Osteocyte (in vitro differentiated cells): Measurements from ENCODE around the gene NALCN. TPM values are rescaled to one million over a fixed set of nuclear protein-coding genes. Genes with fewer than 3 reads are reported as not detected.
A peak's percentile ranks its signal among the peaks of the same experiment; 100 is the strongest.

Experiments
- DNase-seq: peaks from one replicate; pipeline ENCODE4 v3.0.0; 2021; ENCODE audit warnings: mixed read lengths; ENCODE audit not compliant: unreplicated experiment; ENCODE audit errors: extremely low spot score
- H3K27ac Mint-ChIP-seq: one replicate; pipeline ENCODE4 v1.8.0; 2021; ENCODE audit warnings: mild to moderate bottlenecking, mixed read lengths; ENCODE audit not compliant: unreplicated experiment
- H3K27me3 Mint-ChIP-seq: one replicate; pipeline ENCODE4 v1.8.0; 2021; ENCODE audit warnings: mixed read lengths; ENCODE audit not compliant: unreplicated experiment
- H3K36me3 Mint-ChIP-seq: one replicate; pipeline ENCODE4 v1.8.0; 2021; ENCODE audit warnings: mixed read lengths; ENCODE audit not compliant: unreplicated experiment
- H3K4me1 Mint-ChIP-seq: one replicate; pipeline ENCODE4 v1.8.0; 2021; ENCODE audit warnings: mixed read lengths; ENCODE audit not compliant: unreplicated experiment
- H3K4me3 Mint-ChIP-seq: one replicate; pipeline ENCODE4 v1.8.0; 2021; ENCODE audit warnings: mild to moderate bottlenecking, moderate library complexity, mixed read lengths; ENCODE audit not compliant: unreplicated experiment
- H3K9me3 Mint-ChIP-seq: one replicate; pipeline ENCODE4 v1.8.0; 2021; ENCODE audit warnings: mixed read lengths; ENCODE audit not compliant: unreplicated experiment
- total RNA-seq: library from RNA; stranded (reverse); gene quantifications from 2 replicates; pipeline ENCODE4 v1.2.1, GENCODE V29; 2021
- TF ChIP-seq, protein P1 (sequence below): fragments of 200-600 bp; sonication (generic); IDR thresholded peaks from 2 replicates; pipeline ENCODE4 v1.5.0; 2021; ENCODE audit warnings: antibody characterized with exemption, mild to moderate bottlenecking, moderate library complexity

The NALCN gene
- total RNA-seq, 1 donor from 2014 or later: 58.8 TPM

DNA sequence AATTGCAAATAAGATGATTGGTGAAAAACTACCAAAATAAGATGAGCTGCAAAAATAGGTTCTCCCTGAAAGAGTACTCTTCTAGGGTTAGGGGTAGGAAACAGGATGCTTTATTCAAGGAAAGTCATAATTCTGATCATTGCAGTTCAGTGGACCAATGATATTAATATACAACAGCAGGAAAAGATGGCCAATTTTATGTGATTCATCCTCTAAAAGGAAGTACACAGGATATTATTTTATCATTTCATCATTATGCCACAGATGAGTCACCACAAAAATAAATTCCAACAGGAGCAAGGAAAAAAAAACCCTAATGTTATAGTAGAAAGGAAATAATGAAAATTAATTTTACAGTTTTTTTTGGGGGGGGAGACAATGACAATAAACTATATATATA is 205.0 kb downstream of the NALCN start:
- no peak for DNase-seq
- Mint-ChIP-seq H3K27me3 (no peaks in the 10 kb centered on the region), H3K36me3 (peaks cover 31% of the 10 kb centered on the region), H3K4me3 (no peak overlapping the region), H3K9me3 (no peaks in the 10 kb centered on the region), H3K27ac (peak overlapping the region; percentile 29), H3K4me1 (peaks cover 19% of the 10 kb centered on the region)
- TF ChIP-seq, protein P1, sequence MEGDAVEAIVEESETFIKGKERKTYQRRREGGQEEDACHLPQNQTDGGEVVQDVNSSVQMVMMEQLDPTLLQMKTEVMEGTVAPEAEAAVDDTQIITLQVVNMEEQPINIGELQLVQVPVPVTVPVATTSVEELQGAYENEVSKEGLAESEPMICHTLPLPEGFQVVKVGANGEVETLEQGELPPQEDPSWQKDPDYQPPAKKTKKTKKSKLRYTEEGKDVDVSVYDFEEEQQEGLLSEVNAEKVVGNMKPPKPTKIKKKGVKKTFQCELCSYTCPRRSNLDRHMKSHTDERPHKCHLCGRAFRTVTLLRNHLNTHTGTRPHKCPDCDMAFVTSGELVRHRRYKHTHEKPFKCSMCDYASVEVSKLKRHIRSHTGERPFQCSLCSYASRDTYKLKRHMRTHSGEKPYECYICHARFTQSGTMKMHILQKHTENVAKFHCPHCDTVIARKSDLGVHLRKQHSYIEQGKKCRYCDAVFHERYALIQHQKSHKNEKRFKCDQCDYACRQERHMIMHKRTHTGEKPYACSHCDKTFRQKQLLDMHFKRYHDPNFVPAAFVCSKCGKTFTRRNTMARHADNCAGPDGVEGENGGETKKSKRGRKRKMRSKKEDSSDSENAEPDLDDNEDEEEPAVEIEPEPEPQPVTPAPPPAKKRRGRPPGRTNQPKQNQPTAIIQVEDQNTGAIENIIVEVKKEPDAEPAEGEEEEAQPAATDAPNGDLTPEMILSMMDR: no peak

DNA sequence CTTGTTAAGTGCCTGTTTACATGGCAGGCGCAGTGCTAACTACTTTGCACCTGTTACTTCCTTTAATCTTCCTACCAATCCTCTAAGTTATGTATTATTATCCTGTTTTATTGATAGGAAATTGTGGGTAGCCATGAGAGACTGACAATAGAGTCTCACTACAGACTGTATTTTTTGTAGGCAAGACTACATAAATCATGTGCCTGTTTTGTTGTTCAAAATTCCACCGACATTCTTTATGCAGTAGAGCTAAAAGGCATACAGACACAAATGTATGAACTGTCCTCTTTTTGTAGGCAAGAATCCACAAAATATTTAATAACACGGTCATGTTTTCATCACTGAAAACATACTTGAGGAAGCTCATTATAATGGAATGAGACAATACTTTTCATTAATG is 205.5 kb downstream of the NALCN start:
- TF ChIP-seq, protein P1: no peak
- Mint-ChIP-seq H3K27me3 (no peaks in the 10 kb centered on the region), H3K27ac (peak overlapping the region; percentile 29), H3K4me1 (peaks cover 21% of the 10 kb centered on the region), H3K9me3 (no peaks in the 10 kb centered on the region), H3K4me3 (no peak overlapping the region), H3K36me3 (peaks cover 31% of the 10 kb centered on the region)
- DNase-seq: no peak

DNA sequence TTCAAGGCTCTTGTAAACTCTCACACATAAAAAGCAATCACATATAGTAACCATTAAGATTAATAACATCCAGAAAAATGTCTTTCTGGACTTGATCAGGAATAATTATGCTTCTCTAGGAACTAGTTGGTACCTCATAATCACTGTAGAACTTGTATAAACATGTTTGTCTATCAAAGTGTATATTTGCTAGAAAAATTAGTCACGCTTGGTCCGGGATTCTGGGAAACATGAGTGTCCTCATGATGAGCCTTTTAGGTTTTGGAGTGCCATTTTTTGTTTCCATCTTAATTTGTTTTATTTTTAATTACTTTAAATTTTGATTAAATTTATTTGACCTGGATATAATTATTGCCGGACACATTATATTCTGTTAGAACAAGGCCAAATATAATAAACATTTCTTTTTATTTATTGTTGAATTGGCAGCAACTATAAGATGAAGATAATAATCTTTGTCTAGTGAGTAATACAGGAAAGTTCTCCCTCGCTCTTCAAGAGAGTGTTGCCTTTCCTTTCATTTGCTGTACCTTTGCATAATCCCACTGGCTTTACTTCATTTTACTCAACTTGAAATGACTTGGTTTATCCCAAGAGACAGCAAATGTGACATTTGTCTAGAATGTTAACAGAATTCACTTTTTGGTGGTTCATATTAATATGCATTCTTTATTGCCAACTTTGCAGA is 207.0 kb downstream of the NALCN start:
- no peak overlapping the region for H3K4me3 Mint-ChIP-seq
- TF ChIP-seq, protein P1: no peak
- DNase-seq: no peak
- no peaks in the 10 kb centered on the region for H3K27me3 Mint-ChIP-seq
- H3K9me3 Mint-ChIP-seq: no peaks in the 10 kb centered on the region
- H3K36me3 Mint-ChIP-seq: peaks cover 23% of the 10 kb centered on the region
- H3K27ac Mint-ChIP-seq: no peak overlapping the region
- peaks cover 25% of the 10 kb centered on the region for H3K4me1 Mint-ChIP-seq

DNA sequence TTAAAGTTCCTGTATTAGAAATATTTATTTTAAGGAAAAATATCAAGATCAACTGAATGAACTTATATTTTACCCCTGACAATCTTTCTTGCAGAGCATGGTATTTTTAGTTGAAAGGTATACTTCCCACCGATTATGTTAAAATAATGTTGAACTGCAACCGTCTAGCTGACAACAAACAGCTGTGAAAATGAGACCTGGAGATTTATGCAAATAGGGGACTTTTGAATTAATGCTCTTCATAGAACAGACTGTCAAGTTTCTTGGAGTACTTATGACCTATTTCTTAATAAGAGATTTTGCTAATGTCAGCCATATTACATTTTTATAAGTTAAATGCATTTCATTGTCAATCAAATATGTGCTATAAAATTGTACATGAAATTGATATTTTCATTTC is 210.9 kb downstream of the NALCN start:
- H3K9me3 Mint-ChIP-seq: peaks cover 4% of the 10 kb centered on the region

DNA sequence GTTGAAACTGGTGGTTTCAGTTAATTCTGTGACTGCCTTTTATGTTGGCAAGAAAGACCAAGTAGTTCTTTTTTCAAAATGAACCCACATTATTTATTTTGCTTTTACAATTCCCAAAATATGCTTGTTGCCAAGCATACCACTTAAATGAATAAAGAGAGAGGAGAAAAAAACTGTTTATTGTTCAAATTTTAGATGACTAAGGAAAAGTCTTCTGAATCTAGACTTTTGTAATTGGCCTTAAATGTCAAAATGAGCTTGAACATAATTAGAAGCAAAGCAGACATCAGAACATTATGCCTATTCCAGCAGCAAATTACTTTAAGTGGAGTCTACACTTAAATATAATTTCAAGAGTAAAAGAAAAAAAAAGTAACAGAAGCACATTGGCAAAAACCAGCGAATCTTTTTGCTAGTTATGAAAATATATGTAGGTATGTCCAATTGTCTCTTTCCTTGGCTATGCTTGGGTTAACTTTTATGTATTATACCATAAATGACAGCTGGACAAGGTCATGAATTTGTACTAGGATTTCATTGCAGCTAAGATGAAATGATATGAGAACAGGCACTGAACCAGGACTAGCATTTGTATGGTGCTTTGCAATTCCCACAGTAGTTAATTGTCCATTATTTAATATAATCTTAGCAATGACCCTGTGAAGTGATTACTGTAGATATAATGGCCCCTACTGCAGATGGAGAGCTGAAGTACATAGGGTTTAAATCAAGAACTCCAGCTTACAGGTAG is 211.9 kb downstream of the NALCN start:
- peaks cover 9% of the 10 kb centered on the region for H3K9me3 Mint-ChIP-seq
- H3K36me3 Mint-ChIP-seq: peaks cover 17% of the 10 kb centered on the region
- no peak overlapping the region for H3K4me3 Mint-ChIP-seq
- TF ChIP-seq, protein P1: no peak
- H3K27me3 Mint-ChIP-seq: no peaks in the 10 kb centered on the region
- peaks cover 14% of the 10 kb centered on the region for H3K4me1 Mint-ChIP-seq
- no peak for DNase-seq
- H3K27ac Mint-ChIP-seq: peak overlapping the region; percentile 13

More for the DNA sequence above, 210.9 kb downstream of the NALCN start:
- no peak for DNase-seq
- Mint-ChIP-seq H3K27me3 (no peaks in the 10 kb centered on the region), H3K36me3 (peaks cover 15% of the 10 kb centered on the region), H3K27ac (no peak overlapping the region), H3K4me3 (no peak overlapping the region), H3K4me1 (peaks cover 17% of the 10 kb centered on the region)
- TF ChIP-seq, protein P1: no peak
